K562 (cell line): ENCODE measurements around the gene TESMIN. TPM values are rescaled to one million over a fixed set of nuclear protein-coding genes. Genes with fewer than 3 reads are reported as not detected.
A peak's percentile ranks its signal among the peaks of the same experiment; 100 is the strongest.

Experiments
- ATAC-seq: fragments of 200-7000 bp; cut with Tn5 transposase; 3 replicates; pipeline ENCODE4 v1.9.1; 2020; ENCODE audit warnings: moderate library complexity
- BruUV-seq: library from RNA; stranded (reverse); fragments of 400-500 nt; replicated peaks from 2 replicates; lab custom pipeline; 2021; lab: Mats Ljungman, UMichigan
- CTCF ChIA-PET: fragments of 300-600 bp; formaldehyde crosslinking; extraction: SDS; loops from one replicate; lab custom pipeline; 2021; ENCODE audit warnings: low intra/inter-chr PET ratio; lab: Yijun Ruan, JAX
- POLR2A ChIA-PET: fragments of 300-600, 350-650 bp; sonication (Branson Sonifier 250); formaldehyde crosslinking; extraction: SDS; loops from one replicate; lab custom pipeline; 2021; ENCODE audit warnings: antibody characterized with exemption, inconsistent platforms; lab: Yijun Ruan, JAX
- DNase-seq, 4 experiments: peaks; one replicate each; pipeline versions ENCODE4 v3.0.0 to v3.0.0-alpha.2; 2011 to 2018; ENCODE audit warnings: low spot score in 3 of 4, mixed read lengths in 3 of 4; ENCODE audit errors: extremely low read depth in 1 of 4
- FAIRE-seq: peaks from 2 replicates; lab custom pipeline; 2011; peaks lifted over from hg19 to GRCh38; lab: Jason Lieb, UNC
- H2AFZ ChIP-seq: 2 replicates; pipeline ENCODE4 v1.6.0; 2011; ENCODE audit warnings: low read depth, low read length, control low read depth, inconsistent platforms
- H3K27ac ChIP-seq: fragments of 200-600 bp; 3 replicates; pipeline ENCODE4 v1.8.0; 2011; ENCODE audit warnings: low read depth, mild to moderate bottlenecking, control low read depth, inconsistent platforms, low read length, moderate library complexity, mixed read lengths; ENCODE audit errors: extremely low read depth
- H3K27me3 ChIP-seq, 2 experiments: fragments of 300-600 bp in 1 of 2; 2 replicates in 1 of 2; 3 replicates in 1 of 2; pipeline versions ENCODE4 v1.6.0 to v1.8.0; 2011; ENCODE audit warnings: inconsistent platforms in 2 of 2, low read length in 2 of 2, mild to moderate bottlenecking in 1 of 2, mixed read lengths in 1 of 2, moderate library complexity in 1 of 2; ENCODE audit not compliant: control insufficient read depth in 2 of 2, insufficient read depth in 2 of 2
- H3K36me3 ChIP-seq: fragments of 300-600 bp; 3 replicates; pipeline ENCODE4 v1.8.0; 2011; ENCODE audit warnings: mild to moderate bottlenecking, low read length, inconsistent platforms; ENCODE audit not compliant: control insufficient read depth, insufficient read depth
- H3K4me1 ChIP-seq, 2 experiments: fragments of 200-600 bp in 1 of 2; replicated peaks in 1 of 2; 2 replicates in 1 of 2; 3 replicates in 1 of 2; pipeline versions ENCODE4 v1.5.1 to v1.8.0; 2011; ENCODE audit warnings: inconsistent platforms in 2 of 2, low read length in 2 of 2, mild to moderate bottlenecking in 1 of 2, mixed read lengths in 1 of 2, moderate library complexity in 1 of 2; ENCODE audit not compliant: control insufficient read depth in 2 of 2, insufficient read depth in 2 of 2
- H3K4me2 ChIP-seq: 2 replicates; pipeline ENCODE4 v1.6.1; 2011; ENCODE audit warnings: low read length, control low read depth, inconsistent platforms, mixed read lengths; ENCODE audit not compliant: insufficient read depth
- H3K4me3 ChIP-seq: fragments of 200-600 bp; sonication (generic), shearing (Covaris generic); 2 replicates; pipeline ENCODE4 v1.5.1; 2016; ENCODE audit warnings: control low read depth, inconsistent platforms
- H3K79me2 ChIP-seq: fragments of 200-600 bp; 3 replicates; pipeline ENCODE4 v1.8.0; 2011; ENCODE audit warnings: low read length, inconsistent platforms; ENCODE audit not compliant: control insufficient read depth, insufficient read depth
- H3K9ac ChIP-seq, 2 experiments: 2 replicates each; pipeline versions ENCODE4 v1.6.0 to v1.6.1; 2011; ENCODE audit warnings: low read depth in 2 of 2, low read length in 2 of 2, control low read depth in 1 of 2, inconsistent platforms in 1 of 2, mild to moderate bottlenecking in 1 of 2, mixed read lengths in 1 of 2; ENCODE audit not compliant: insufficient read depth in 1 of 2
- H3K9me1 ChIP-seq: one replicate; pipeline ENCODE4 v1.6.0; 2011; ENCODE audit warnings: inconsistent platforms, mild to moderate bottlenecking, low read length, moderate library complexity; ENCODE audit not compliant: control insufficient read depth, insufficient read depth
- H3K9me3 ChIP-seq: replicated peaks from 2 replicates; pipeline ENCODE4 v1.5.1; 2011; ENCODE audit warnings: low read depth, low read length, inconsistent platforms; ENCODE audit not compliant: control insufficient read depth, insufficient read depth
- H4K20me1 ChIP-seq: replicated peaks from 2 replicates; pipeline ENCODE4 v1.6.1; 2011; ENCODE audit warnings: low read length, inconsistent platforms, mixed read lengths; ENCODE audit not compliant: control insufficient read depth, insufficient read depth
- ATF3 ChIP-seq, 2 experiments: fragments of 450-650 bp in 1 of 2; sonication (generic) in 1 of 2; formaldehyde crosslinking in 1 of 2; IDR thresholded peaks in 1 of 2; conservative IDR thresholded peaks in 1 of 2; 2 replicates each; pipeline versions ENCODE4 v1.6.1 to v1.8.1; 2016 to 2023; ENCODE audit warnings: mild to moderate bottlenecking in 2 of 2, moderate library complexity in 2 of 2, inconsistent platforms in 1 of 2, missing genetic modification reagents in 1 of 2
- HNRNPLL ChIP-seq: fragments of 200-400 bp; formaldehyde crosslinking; IDR thresholded peaks from 2 replicates; pipeline ENCODE4 v1.6.1; 2017; ENCODE audit warnings: low read length, low read depth, mild to moderate bottlenecking; ENCODE audit not compliant: poor library complexity, severe bottlenecking
- ZBTB40 ChIP-seq, 2 experiments: fragments of 450-650 bp in 1 of 2; sonication (generic) in 1 of 2; formaldehyde crosslinking in 1 of 2; IDR thresholded peaks; 2 replicates each; pipeline versions ENCODE4 v1.7.1 to v1.9.0; 2016 to 2022; ENCODE audit warnings: inconsistent platforms in 1 of 2, mild to moderate bottlenecking in 1 of 2, missing genetic modification reagents in 1 of 2
- WGBS: fragments of 100-300 bp; shearing (Covaris generic); methylation state at CpG from one replicate; pipeline ENCODE4 v1.1.6; 2016; ENCODE audit warnings: low coverage, mixed read lengths; ENCODE audit not compliant: insufficient coverage; ENCODE audit errors: missing lambda C conversion rate; 5-methylcytosine and 5-hydroxymethylcytosine counted together
- in situ Hi-C: fragments of 300-500 bp; cut with MboI; formaldehyde crosslinking; loops from 4 replicates; pipeline ENCODE4 v1.15.0; 2018; ENCODE audit warnings: inconsistent platforms, mixed read lengths
- intact Hi-C: fragments of 100-400 bp; cut with micrococcal nuclease; formaldehyde crosslinking; loops from 2 replicates; pipeline ENCODE4 v1.14.2; 2022
- polyA plus RNA-seq, 8 experiments: library from polyadenylated mRNA; depleted of rRNA in 4 of 8; stranded (reverse) in 5 of 8; unstranded in 3 of 8; fragments of >200 nt; fragmentation: Nextera tagmentation in 2 of 8; fragmentation: Illumina TruSeq in 1 of 8; extraction: Ambion mirVana in 2 of 8; extraction: Trizol in 1 of 8; gene quantifications; 2 replicates each; pipeline versions ENCODE4 v1.2.1 to v1.2.3, GENCODE V29; 2011 to 2014; ENCODE audit warnings: inconsistent platforms in 1 of 8, missing spikeins in 1 of 8
- total RNA-seq, 7 experiments: library from RNA; depleted of rRNA in 6 of 7; stranded (reverse); fragments of >200 nt in 6 of 7; fragmentation: Illumina TruSeq in 2 of 7; extraction: Trizol in 2 of 7; gene quantifications; 2 replicates each; pipeline versions ENCODE4 v1.2.1 to v1.2.3, GENCODE V29; 2011 to 2021; ENCODE audit warnings: low replicate concordance in 1 of 7

Gene TESMIN
- total and polyA plus RNA-seq, 9 of the 15 experiments (the other 6 are each of a cell fraction or from before 2014, with no cell fraction given): 8.9 to 50.5 (median 15.0) TPM

GRCh38 chr11:68774194-68774585 is 22.9 kb upstream of the TESMIN start:
- peak; percentile 76 for TF ChIP-seq ATF3 (IDR thresholded peaks at IDR 0.05)
- no peak for TF ChIP-seq ATF3 (CRISPR knock-in tag; conservative IDR thresholded peaks at IDR 0.05)
- no peak for TF ChIP-seq HNRNPLL
- Histone ChIP-seq H3K4me2 (no peak overlapping the region), H2AFZ (no peak overlapping the region), H3K79me2 (no peaks in the 10 kb centered on the region), H3K36me3 (peaks cover 46% of the 10 kb centered on the region; the same call in 1 of the 3 replicates), H3K9me3 (no peaks in the 10 kb centered on the region), H3K9me1 (no peaks in the 10 kb centered on the region), H3K27ac (no peak overlapping the region), H3K27me3 (no peaks in the 10 kb centered on the region), H4K20me1 (no peaks in the 10 kb centered on the region), H3K4me1 (no peaks in the 10 kb centered on the region), H3K4me3 (no peak overlapping the region), H3K9ac (no peak overlapping the region)
- WGBS: 87% methylated on average over 9 of the region's 9 CpGs
- DNase-seq (no peak), ATAC-seq (no peak), FAIRE-seq (no peak)
- POLR2A ChIA-PET: no interaction called here
- intact Hi-C loops (no loop called here), in situ Hi-C loops (no loop called here)
- CTCF ChIA-PET: no interaction called here
- BruUV-seq: no TSS peak

- POLR2A ChIA-PET: no interaction called here
- in situ Hi-C loops (no loop called here), intact Hi-C loops (no loop called here)
- no peak overlapping the region for H2AFZ ChIP-seq
- H3K27me3 ChIP-seq: no peaks in the 10 kb centered on the region
- ATAC-seq (no peak), FAIRE-seq (peak; percentile 15), DNase-seq (no peak)
- no peaks in the 10 kb centered on the region for H3K9me1 ChIP-seq
- CTCF ChIA-PET: no interaction called here
- no peak overlapping the region for H3K4me2 ChIP-seq
- H3K79me2 ChIP-seq: no peaks in the 10 kb centered on the region
- no peak overlapping the region for H3K27ac ChIP-seq
- H3K9ac ChIP-seq: no peak overlapping the region
- H3K4me3 ChIP-seq: no peak overlapping the region
- H3K4me1 ChIP-seq: no peaks in the 10 kb centered on the region
- WGBS: 80% methylated on average over 22 of the region's 22 CpGs
- H3K9me3 ChIP-seq: no peaks in the 10 kb centered on the region
- no peaks in the 10 kb centered on the region for H4K20me1 ChIP-seq
- no TSS peak for BruUV-seq
- H3K36me3 ChIP-seq: peaks cover 46% of the 10 kb centered on the region; the same call in 1 of the 3 replicates
- TF ChIP-seq ZBTB40 (IDR thresholded peaks at IDR 0.05): no peak
- TF ChIP-seq ZBTB40 (CRISPR knock-in tag; IDR thresholded peaks at IDR 0.05): no peak
These were observed 22.3 kb upstream of the TESMIN start for GRCh38 chr11:68773521-68774193.
